CD4-positive, alpha-beta memory T cell (primary cell): Measurements from ENCODE around the gene ATP4A. TPM values are rescaled to one million over a fixed set of nuclear protein-coding genes. Genes with fewer than 3 reads are reported as not detected.
A peak's percentile ranks its signal among the peaks of the same experiment; 100 is the strongest.

ENCODE experiments used
- CTCF ChIA-PET: fragments of 350-600 bp; sonication (Branson Sonifier 250); formaldehyde crosslinking; loops from one replicate; lab custom pipeline; 2021; ENCODE audit warnings: inconsistent platforms; ENCODE audit not compliant: partially characterized antibody; lab: Charles Lee
- POLR2A ChIA-PET: fragments of 350-600 bp; sonication (Branson Sonifier 250); formaldehyde crosslinking; loops from one replicate; lab custom pipeline; 2021; ENCODE audit not compliant: partially characterized antibody; lab: Charles Lee
- DNase-seq, 5 donors: peaks; one replicate each; pipeline versions ENCODE4 v3.0.0 to v3.0.0-alpha.2; 2020 to 2022; ENCODE audit warnings: mixed read lengths in 1 of 5
- H3K27ac ChIP-seq: one replicate; pipeline ENCODE4 v1.7.0; 2013; ENCODE audit warnings: low read depth, low read length
- H3K27me3 ChIP-seq: 2 replicates; pipeline ENCODE4 v1.7.0; 2013; ENCODE audit warnings: mild to moderate bottlenecking, low read length, moderate library complexity; ENCODE audit not compliant: insufficient read depth
- H3K36me3 ChIP-seq: 2 replicates; pipeline ENCODE4 v1.7.0; 2013; ENCODE audit warnings: mild to moderate bottlenecking, low read length, moderate library complexity; ENCODE audit not compliant: insufficient read depth
- H3K4me1 ChIP-seq: 2 replicates; pipeline ENCODE4 v1.7.0; 2013; ENCODE audit warnings: mild to moderate bottlenecking, low read length, moderate library complexity; ENCODE audit not compliant: insufficient read depth
- H3K4me3 ChIP-seq, 2 donors: one replicate each; pipeline ENCODE4 v1.7.0; 2013; ENCODE audit warnings: low read length in 2 of 2, mild to moderate bottlenecking in 1 of 2
- H3K9me3 ChIP-seq, 2 donors: one replicate each; pipeline ENCODE4 v1.7.0; 2013; ENCODE audit warnings: low read length in 2 of 2, control low read depth in 1 of 2; ENCODE audit not compliant: control insufficient read depth in 1 of 2
- H3K27ac Mint-ChIP-seq, 7 donors: one replicate each; pipeline ENCODE4 v1.8.0; 2020 to 2021; ENCODE audit warnings: mixed read lengths in 7 of 7, mild to moderate bottlenecking in 6 of 7, inconsistent platforms in 3 of 7, moderate library complexity in 3 of 7
- H3K27me3 Mint-ChIP-seq, 2 donors: one replicate each; pipeline ENCODE4 v1.8.0; 2020 to 2021; ENCODE audit warnings: mixed read lengths in 2 of 2
- H3K36me3 Mint-ChIP-seq, 2 donors: one replicate each; pipeline ENCODE4 v1.8.0; 2020 to 2021; ENCODE audit warnings: mixed read lengths in 2 of 2, inconsistent platforms in 1 of 2, mild to moderate bottlenecking in 1 of 2
- H3K4me1 Mint-ChIP-seq, 4 donors: one replicate each; pipeline ENCODE4 v1.8.0; 2020 to 2021; ENCODE audit warnings: mixed read lengths in 4 of 4, mild to moderate bottlenecking in 1 of 4
- H3K4me3 Mint-ChIP-seq, 8 donors: one replicate each; pipeline ENCODE4 v1.8.0; 2020 to 2021; ENCODE audit warnings: mixed read lengths in 8 of 8, mild to moderate bottlenecking in 7 of 8, moderate library complexity in 6 of 8, inconsistent platforms in 3 of 8
- H3K9me3 Mint-ChIP-seq, 8 donors: one replicate each; pipeline ENCODE4 v1.8.0; 2020 to 2021; ENCODE audit warnings: mixed read lengths in 8 of 8, mild to moderate bottlenecking in 5 of 8, inconsistent platforms in 3 of 8, moderate library complexity in 1 of 8
- intact Hi-C: fragments of 100-400 bp; cut with micrococcal nuclease; formaldehyde crosslinking; loops from one replicate; pipeline ENCODE4 v1.15.1; 2023
- polyA plus RNA-seq, 2 donors: library from polyadenylated mRNA; unstranded; fragments of 300-500 nt; fragmentation: Illumina TruSeq; gene quantifications; one replicate each; pipeline ENCODE4 v1.2.3, GENCODE V29; 2021
- total RNA-seq, 2 experiments: library from RNA; stranded (reverse); gene quantifications; one replicate each; pipeline ENCODE4 v1.2.3, GENCODE V29; 2021

The ATP4A gene
- total and polyA plus RNA-seq, 4 experiments from 2014 or later, result not detected

- CTCF ChIA-PET, result no interaction called here
- peaks cover 23 to 37% of the 10 kb centered on the region in 2 donors for H3K27me3 Mint-ChIP-seq
Observed at GRCh38 chr19:35569281-35569781, 5.9 kb upstream of the ATP4A start.

GRCh38 chr19:35566738-35567137 lies 3.3 kb upstream of the ATP4A start:
- Mint-ChIP-seq H3K27ac (no peak overlapping the region), H3K36me3 (no peaks in the 10 kb centered on the region), H3K4me1 (no peaks in the 10 kb centered on the region), H3K27me3 (peaks cover 30 to 47% of the 10 kb centered on the region in 2 donors), H3K9me3 (peaks cover 0 to 2% (median 0%) of the 10 kb centered on the region in 8 donors), H3K4me3 (no peak overlapping the region)
- intact Hi-C loops, result no loop called here
- ChIA-PET POLR2A (no interaction called here), CTCF (interaction anchor here (1.7 kb wide), 1 partner anchor 18 kb away, joined by 4 read pairs; no protein-coding TSS in a partner anchor)
- Histone ChIP-seq H3K4me1 (no peaks in the 10 kb centered on the region), H3K4me3 (no peak overlapping the region), H3K9me3 (no peaks in the 10 kb centered on the region), H3K36me3 (no peaks in the 10 kb centered on the region), H3K27ac (no peak overlapping the region), H3K27me3 (no peaks in the 10 kb centered on the region)
- DNase-seq, result no peak

More at GRCh38 chr19:35569281-35569781, 5.9 kb upstream of the ATP4A start:
- Mint-ChIP-seq H3K4me1 (no peaks in the 10 kb centered on the region), H3K4me3 (no peak overlapping the region), H3K9me3 (peaks cover 0 to 9% (median 4%) of the 10 kb centered on the region in 8 donors), H3K27ac (peak overlapping the region in 1 of 7 donors; percentile 66), H3K36me3 (no peaks in the 10 kb centered on the region)
- no peaks in the 10 kb centered on the region for H3K4me1 ChIP-seq
- DNase-seq, result no peak
- POLR2A ChIA-PET, result no interaction called here
- H3K4me3 ChIP-seq, result no peak overlapping the region
- no peaks in the 10 kb centered on the region for H3K9me3 ChIP-seq
- intact Hi-C loops, result no loop called here
- no peaks in the 10 kb centered on the region for H3K36me3 ChIP-seq
- H3K27ac ChIP-seq, result no peak overlapping the region
- no peaks in the 10 kb centered on the region for H3K27me3 ChIP-seq

GRCh38 chr19:35565016-35565856 lies 1.8 kb upstream of the ATP4A start:
- no peak overlapping the region for H3K27ac ChIP-seq
- H3K4me1 ChIP-seq, result no peaks in the 10 kb centered on the region
- intact Hi-C loops, result no loop called here
- Mint-ChIP-seq H3K4me3 (no peak overlapping the region), H3K36me3 (no peaks in the 10 kb centered on the region), H3K27ac (no peak overlapping the region), H3K27me3 (peaks cover 35 to 47% of the 10 kb centered on the region in 2 donors), H3K9me3 (peaks cover 0 to 2% (median 0%) of the 10 kb centered on the region in 8 donors), H3K4me1 (no peaks in the 10 kb centered on the region)
- ChIA-PET POLR2A (no interaction called here), CTCF (interaction anchor here (1.7 kb wide), 1 partner anchor 17 kb away, joined by 4 read pairs; no protein-coding TSS in a partner anchor)
- no peaks in the 10 kb centered on the region for H3K9me3 ChIP-seq
- no peak overlapping the region for H3K4me3 ChIP-seq
- no peaks in the 10 kb centered on the region for H3K27me3 ChIP-seq
- H3K36me3 ChIP-seq, result no peaks in the 10 kb centered on the region
- DNase-seq, result no peak

- H3K4me3 Mint-ChIP-seq, result no peak overlapping the region
- CTCF ChIA-PET, result no interaction called here
- H3K36me3 Mint-ChIP-seq, result no peaks in the 10 kb centered on the region
- Histone ChIP-seq H3K27me3 (peaks cover 5% of the 10 kb centered on the region), H3K9me3 (no peaks in the 10 kb centered on the region), H3K4me1 (peaks cover 11% of the 10 kb centered on the region), H3K36me3 (no peaks in the 10 kb centered on the region), H3K4me3 (no peak overlapping the region), H3K27ac (no peak overlapping the region)
- H3K27me3 Mint-ChIP-seq, result peaks cover 43 to 44% of the 10 kb centered on the region in 2 donors
- intact Hi-C loops, result no loop called here
- no peak overlapping the region for H3K27ac Mint-ChIP-seq
- H3K4me1 Mint-ChIP-seq, result peaks cover 3 to 9% (median 5%) of the 10 kb centered on the region in 4 donors
- POLR2A ChIA-PET, result no interaction called here
- no peak for DNase-seq
- H3K9me3 Mint-ChIP-seq, result peaks cover 0 to 2% (median 0%) of the 10 kb centered on the region in 8 donors
Observed at GRCh38 chr19:35562776-35563175, 682 bp downstream of the ATP4A start.

- Histone ChIP-seq H3K4me3 (no peak overlapping the region), H3K9me3 (no peaks in the 10 kb centered on the region), H3K4me1 (peaks cover 12% of the 10 kb centered on the region), H3K36me3 (no peaks in the 10 kb centered on the region), H3K27ac (no peak overlapping the region), H3K27me3 (peaks cover 5% of the 10 kb centered on the region)
- DNase-seq, result no peak
- Mint-ChIP-seq H3K9me3 (peaks cover 0 to 2% (median 0%) of the 10 kb centered on the region in 8 donors), H3K4me3 (no peak overlapping the region), H3K27me3 (peaks cover 41 to 44% of the 10 kb centered on the region in 2 donors), H3K36me3 (no peaks in the 10 kb centered on the region), H3K27ac (no peak overlapping the region), H3K4me1 (peaks cover 4 to 10% (median 5%) of the 10 kb centered on the region in 4 donors)
- intact Hi-C loops, result no loop called here
- POLR2A ChIA-PET, result no interaction called here
- CTCF ChIA-PET, result no interaction called here
Observed at GRCh38 chr19:35562336-35562735, 1.1 kb downstream of the ATP4A start.

- peaks cover 0 to 2% (median 0%) of the 10 kb centered on the region in 8 donors for H3K9me3 Mint-ChIP-seq
- H3K4me3 Mint-ChIP-seq, result no peak overlapping the region
- Histone ChIP-seq H3K27ac (no peak overlapping the region), H3K9me3 (no peaks in the 10 kb centered on the region), H3K4me1 (peaks cover 12% of the 10 kb centered on the region), H3K36me3 (no peaks in the 10 kb centered on the region), H3K4me3 (no peak overlapping the region), H3K27me3 (peaks cover 5% of the 10 kb centered on the region)
- H3K27me3 Mint-ChIP-seq, result peaks cover 35 to 40% of the 10 kb centered on the region in 2 donors
- ChIA-PET CTCF (no interaction called here), POLR2A (no interaction called here)
- DNase-seq, result no peak
- intact Hi-C loops, result no loop called here
- peak overlapping the region in 1 of 7 donors; percentile 57 for H3K27ac Mint-ChIP-seq
- no peaks in the 10 kb centered on the region for H3K36me3 Mint-ChIP-seq
- peaks cover 7 to 13% (median 9%) of the 10 kb centered on the region in 4 donors for H3K4me1 Mint-ChIP-seq
Observed at GRCh38 chr19:35561436-35561835, 2.0 kb downstream of the ATP4A start.

GRCh38 chr19:35560677-35561076 lies 2.8 kb downstream of the ATP4A start:
- peaks cover 5% of the 10 kb centered on the region for H3K27me3 ChIP-seq
- POLR2A ChIA-PET, result no interaction called here
- no peak overlapping the region for H3K27ac Mint-ChIP-seq
- H3K9me3 Mint-ChIP-seq, result peaks cover 0 to 4% (median 0%) of the 10 kb centered on the region in 8 donors
- no peaks in the 10 kb centered on the region for H3K36me3 Mint-ChIP-seq
- CTCF ChIA-PET, result no interaction called here
- no peak overlapping the region for H3K27ac ChIP-seq
- peaks cover 12% of the 10 kb centered on the region for H3K4me1 ChIP-seq
- H3K9me3 ChIP-seq, result no peaks in the 10 kb centered on the region
- no peaks in the 10 kb centered on the region for H3K36me3 ChIP-seq
- intact Hi-C loops, result no loop called here
- peaks cover 7 to 18% (median 12%) of the 10 kb centered on the region in 4 donors for H3K4me1 Mint-ChIP-seq
- no peak overlapping the region for H3K4me3 ChIP-seq
- H3K4me3 Mint-ChIP-seq, result peak overlapping the region in 2 of 8 donors; percentile 19 to 21
- no peak for DNase-seq
- peaks cover 37 to 40% of the 10 kb centered on the region in 2 donors for H3K27me3 Mint-ChIP-seq
